Erythroblast (primary cell): ENCODE measurements around the gene PGRMC1.

Source experiments
- GATA1 ChIP-seq: IDR thresholded peaks from 2 replicates; pipeline ENCODE4 v1.6.1; 2011; ENCODE audit warnings: low read depth, mild to moderate bottlenecking, control low read depth, low read length, moderate library complexity
- POLR2A ChIP-seq: IDR thresholded peaks from 2 replicates; pipeline ENCODE4 v1.6.1; 2011; ENCODE audit warnings: mild to moderate bottlenecking, low read length

DNA sequence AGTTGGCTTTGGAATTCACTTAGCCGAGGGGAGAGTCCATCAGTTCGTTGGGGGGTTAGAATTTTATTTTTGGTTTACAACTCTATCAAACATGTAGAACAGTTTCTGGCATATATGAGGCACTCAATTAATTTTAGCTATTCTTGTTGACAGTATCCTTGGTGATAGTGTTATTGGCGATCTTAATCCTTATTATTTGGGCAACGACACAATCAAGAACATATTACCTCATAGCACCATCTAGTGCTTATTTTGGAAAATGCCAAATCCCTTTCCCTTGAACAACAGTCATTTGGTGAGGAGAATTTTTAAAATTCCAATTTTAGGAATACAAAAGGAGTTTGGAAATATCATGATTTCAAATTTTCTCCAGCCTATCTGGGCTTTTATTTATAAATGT, 17.9 kb upstream of the PGRMC1 start:
- TF ChIP-seq GATA1 (no peak), POLR2A (no peak)
